GF-D8 (cell line): Measurements from ENCODE around the gene DAPK2.
"Not testable (repeated sequence)": the region's sequence is repeated elsewhere in the genome, so short reads cannot be mapped to it uniquely, and the experiment has no call there.

ENCODE experiments used
- DNase-seq: peaks from one replicate; lab custom pipeline; 2025; lab: John Stamatoyannopoulos, UW

The DAPK2 gene

DNA sequence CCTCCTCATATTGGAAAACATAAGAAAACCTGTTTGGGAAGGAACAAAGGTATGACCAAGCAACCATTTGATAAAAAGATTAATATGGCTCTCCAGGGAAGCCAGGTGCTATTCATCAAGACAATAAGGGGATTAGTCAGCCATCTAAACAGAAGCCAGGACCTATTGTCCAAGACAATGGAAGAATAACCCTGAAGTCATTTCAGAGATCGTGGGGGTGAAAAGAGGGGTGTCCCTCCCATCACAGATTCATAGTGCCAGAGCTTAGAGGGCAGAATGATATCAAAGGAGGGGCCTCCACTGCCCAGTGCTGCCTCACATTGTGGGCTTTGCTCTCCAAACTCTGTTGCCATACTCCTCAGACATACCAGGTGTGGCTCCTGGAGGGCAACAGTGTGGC lies 73.5 kb downstream of the DAPK2 start:
- DNase-seq, result no peak

DNA sequence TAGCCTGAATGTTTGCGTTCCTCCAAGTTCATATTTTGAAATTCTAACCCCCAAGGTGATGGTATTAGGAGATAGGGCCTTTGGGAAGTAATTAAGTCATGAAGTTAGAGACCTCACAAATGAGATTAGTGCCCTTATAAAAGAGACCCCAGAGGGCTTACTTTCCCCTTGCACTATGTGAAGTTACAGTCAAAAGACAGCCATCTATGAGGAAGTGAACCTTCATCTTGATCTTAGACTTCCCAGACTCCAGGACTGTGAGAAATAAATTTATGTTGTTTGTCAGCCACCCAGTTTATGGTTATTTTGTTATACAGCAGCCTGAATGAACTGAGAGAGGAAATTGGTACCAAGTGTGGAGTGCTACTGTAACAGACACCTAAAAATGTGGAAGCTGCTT lies 74.4 kb downstream of the DAPK2 start:
- DNase-seq, result no peak

DNA sequence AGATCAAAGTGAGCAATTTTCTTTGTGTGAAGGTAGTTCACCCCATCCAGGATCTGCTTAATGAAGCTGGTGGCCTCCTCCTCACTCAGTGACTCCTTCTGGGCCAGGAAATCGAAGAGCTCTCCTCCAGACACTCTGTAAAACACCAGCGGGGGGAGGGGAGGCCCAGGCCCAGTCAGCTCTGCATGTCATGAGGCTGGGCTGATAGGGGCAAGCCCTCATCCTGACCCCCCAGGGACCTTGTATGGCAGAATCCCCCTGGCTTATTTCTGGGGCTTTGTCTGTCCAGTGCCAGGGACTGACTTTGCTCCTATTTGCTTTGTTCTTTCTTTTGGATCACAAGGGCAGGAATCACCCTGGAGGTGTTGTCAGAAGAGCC lies 74.9 kb downstream of the DAPK2 start:
- no peak for DNase-seq

DNA sequence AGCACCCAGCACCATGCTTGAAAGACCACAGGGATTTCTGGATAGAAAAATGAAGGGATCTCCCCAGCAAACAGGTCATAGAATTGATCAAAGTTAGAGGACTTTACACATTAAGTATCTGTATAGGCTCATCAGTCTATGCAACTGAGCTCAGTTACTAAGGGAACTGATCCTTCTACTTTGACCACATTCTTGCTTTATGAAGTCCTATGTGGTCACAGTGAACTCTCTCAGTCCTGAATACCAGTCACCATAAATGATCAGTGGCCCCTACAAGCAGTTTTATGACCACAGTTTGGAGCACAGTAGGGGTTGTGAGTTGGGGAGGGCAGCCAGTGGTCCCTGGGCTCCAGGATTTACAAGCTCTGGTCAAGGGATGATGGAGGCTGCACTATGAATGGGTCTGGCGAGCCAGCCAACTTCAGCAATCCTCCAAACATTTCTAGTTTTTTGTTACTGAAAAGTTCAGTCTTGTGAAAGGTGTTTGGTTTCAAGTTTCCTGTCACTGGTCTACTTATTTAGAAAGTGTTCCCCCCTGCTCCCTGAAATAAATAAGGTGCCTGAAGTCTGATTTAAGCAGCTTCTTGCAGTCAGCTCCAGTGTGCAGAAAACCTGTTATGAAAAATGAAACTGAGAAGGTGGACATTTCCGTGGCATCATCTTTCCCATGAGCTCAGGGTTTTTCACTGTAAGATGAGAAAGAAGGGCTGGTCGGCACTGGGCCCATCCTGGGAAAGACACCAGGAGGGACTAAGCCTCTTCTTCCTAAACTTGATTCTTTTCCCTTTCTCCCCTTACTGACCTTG lies 75.5 kb downstream of the DAPK2 start:
- no peak for DNase-seq

DNA sequence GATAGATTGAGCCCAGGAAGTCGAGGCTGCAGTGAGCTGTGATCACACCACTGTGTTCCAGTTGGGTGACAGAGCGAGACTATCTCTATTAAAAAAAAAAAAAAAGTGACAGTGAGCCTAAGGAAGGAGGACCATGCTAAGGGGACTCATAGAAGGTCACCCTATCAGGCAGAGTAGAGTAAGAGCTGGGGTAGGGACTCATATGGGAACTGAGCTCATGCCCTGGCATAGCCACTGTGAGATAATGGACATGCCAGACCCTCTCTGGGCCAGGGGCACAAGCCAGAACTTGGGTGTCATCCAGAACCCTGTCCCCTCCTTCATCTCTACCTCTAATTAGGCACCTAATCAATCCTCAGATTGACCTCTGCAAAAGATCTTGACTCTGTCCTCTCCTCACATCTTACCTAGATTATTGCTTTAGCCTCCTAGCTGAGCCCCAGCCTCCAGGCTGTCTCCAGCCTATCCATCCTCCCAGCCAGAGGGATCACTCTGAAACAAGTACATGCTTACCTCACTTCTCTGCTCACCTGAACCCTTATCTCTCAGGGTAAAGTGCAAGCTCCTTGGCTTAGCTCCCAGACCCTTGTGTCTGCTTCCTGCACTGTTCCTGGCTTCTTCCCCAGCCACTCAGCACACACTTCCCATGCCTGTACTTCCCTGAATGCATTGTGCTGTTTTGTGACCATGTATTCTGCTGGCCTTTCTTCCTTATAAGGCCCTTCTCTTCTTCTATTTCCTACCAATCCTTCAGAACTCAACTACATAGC lies 76.4 kb downstream of the DAPK2 start:
- no peak for DNase-seq

DNA sequence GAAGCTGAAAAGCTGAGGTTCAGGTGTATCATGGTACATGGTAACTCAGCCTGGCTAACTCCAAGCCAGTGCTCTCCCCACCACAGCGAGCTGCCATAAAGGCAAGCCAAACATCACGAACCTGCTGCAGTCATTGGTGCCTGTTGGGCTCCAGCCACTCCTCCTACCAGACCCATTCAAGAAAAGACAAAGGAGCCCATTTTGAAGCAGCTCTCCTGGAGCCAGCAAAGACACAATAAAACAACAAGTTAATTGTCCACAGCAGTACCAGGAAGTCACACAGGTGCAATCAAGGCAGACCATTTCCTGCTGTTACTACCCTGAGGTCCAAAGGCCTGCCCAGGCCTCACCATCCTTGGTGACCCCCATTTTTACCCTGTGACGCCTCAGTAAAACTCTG lies 77.6 kb downstream of the DAPK2 start:
- no peak for DNase-seq

DNA sequence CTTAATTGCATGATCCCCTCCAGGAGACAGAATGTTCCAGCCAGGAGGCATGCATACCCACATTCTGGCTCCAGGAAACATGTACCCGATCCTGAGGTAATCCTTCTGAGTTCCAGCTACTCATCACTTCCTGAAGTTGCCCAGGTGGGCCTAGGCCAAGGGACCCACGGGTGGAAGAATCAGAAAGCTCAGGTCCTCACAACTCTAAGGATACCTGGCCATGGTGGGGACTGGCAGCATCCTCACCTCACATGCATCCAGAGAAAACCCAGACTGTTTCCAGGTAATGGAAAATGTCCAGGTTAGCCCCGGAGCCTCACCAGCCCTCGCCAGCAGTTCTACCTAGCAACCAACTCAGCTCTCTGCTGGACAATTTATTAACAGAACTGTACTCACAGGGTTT lies 78.2 kb downstream of the DAPK2 start:
- DNase-seq, result no peak

DNA sequence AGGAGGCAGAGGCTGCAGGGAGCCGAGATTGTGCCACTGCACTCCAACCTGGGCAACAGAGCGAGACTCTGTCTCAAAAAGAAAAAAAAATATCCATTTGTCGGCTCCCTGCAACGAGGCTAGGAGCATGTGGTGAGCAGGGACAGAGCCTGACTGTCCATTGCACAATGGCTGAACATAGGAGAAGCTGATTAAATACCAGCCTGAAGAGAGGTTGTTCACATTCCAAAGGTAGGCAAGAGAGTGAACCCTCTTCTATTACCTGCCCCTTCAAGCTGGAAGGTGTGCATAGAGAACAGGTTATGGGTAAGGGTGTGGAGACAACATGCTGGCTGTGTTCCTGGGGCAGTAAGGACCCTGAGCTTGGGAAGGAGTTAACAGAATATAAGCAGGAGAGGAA lies 78.7 kb downstream of the DAPK2 start:
- no peak for DNase-seq

DNA sequence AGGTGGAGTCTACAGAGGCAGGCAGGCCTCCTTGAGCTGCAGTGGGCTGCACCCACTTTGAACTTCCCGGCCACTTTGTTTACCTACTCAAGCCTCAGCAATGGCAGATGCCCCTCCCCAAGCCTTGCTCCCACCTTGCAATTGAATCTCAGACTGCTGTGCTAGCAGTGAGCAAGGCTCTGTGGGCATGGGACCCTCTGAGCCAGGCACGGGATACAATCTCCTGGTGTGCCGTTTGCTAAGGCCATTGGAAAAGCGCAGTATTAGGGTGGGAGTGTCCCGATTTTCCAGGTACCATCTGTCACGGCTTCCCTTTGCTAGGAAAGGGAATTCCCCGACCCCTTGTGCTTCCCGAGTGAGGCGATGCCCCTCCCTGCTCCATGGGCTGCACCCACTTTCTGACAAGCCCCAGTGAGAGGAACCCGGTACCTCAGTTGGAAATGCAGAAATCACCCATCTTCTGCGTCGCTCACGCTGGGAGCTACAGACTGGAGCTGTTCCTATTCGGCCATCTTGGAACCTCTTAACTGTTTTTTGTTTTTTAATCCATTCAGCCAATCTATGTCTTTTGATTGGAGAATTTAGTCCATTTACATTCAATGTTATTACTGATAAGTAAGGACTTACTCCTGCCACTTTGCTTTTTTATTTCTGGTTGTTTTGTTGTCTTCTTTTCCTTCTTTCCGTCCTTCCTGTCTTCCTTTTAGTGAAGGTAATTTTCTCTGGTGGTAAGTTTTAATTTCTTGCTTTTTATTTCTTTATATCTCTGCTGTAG lies 83.2 kb downstream of the DAPK2 start:
- not testable (repeated sequence) for DNase-seq

DNA sequence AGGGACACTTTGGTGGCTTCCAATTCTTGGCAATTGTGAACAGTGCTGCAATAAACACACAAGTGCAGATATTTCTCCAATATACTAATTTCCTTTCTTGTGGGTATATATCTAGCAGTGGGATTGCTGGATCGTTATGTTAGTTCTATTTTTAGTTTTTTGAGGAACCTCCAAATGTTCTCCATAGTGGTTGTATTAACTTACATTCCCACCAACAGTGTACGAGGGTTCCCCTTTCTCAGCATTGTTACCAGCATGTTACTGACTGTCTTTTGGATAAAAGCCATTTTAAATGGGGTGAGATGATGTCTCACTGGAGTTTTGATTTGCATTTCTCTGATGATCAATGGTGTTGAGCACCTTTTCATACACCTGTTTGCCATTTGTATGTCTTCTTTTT lies 92.8 kb downstream of the DAPK2 start:
- no peak for DNase-seq

DNA sequence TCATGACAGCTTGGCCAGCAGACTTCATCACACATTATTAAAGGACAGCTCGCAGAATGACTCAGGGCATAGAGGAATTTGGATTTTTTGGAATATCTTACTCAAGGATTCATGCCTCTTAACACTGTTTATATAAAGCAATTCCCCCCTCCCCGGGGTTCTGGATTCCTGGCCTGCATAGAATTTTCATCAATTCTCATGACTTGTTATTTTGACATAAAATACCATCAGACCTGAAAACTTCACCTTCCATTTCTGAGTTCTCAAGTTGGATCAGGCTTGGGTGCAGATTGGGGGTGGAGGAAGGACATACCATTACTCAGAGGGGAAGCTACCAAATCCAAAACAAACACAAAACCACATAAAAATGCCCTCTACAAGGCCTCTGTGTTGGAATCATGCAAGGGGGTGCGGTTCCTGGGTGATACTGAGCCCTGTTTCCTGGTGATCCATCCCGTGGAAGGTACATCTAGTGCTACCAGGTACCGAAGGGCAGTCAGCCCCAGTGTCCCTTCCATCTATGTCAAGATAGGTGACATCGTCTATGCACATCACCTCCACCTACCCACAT lies 95.3 kb downstream of the DAPK2 start:
- no peak for DNase-seq

DNA sequence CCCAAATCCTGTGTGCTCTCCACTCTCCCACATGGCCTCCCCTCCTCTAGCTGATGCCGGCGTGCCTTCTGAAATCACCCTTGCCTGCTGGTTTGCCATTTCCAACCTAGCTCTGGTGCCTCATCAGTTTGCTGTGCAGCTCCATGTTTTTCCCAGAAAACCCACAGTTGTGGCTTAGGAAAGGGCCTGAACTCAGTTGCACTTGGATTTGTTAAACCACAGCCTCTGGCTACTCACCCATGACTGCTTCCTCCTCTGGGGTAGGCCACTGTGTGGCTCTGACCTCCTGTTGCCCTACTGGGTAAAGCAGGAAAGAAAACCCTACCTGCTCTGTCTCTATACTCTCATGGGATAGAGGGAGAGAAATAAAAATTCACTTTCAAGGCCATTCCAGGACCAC lies 97.3 kb downstream of the DAPK2 start:
- DNase-seq, result peak; percentile 5

DNA sequence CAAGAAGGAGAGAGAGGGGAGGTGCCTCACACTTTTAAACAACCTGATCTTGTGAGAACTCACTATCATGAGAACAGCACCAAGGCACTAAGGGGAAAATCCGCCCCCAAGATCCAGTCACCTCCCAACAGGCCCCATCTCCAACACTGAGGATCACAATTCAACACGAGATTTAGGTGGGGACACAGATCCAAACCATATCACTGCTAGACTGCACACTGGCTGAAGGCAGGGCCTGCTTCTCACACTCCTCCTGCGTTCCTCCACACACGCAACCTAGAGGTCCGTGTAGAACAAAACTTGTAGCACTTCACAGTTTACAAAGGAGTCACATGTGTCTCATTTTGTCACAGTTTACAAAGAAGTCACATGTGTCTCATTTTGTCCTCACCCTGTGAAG lies 97.8 kb downstream of the DAPK2 start:
- no peak for DNase-seq

DNA sequence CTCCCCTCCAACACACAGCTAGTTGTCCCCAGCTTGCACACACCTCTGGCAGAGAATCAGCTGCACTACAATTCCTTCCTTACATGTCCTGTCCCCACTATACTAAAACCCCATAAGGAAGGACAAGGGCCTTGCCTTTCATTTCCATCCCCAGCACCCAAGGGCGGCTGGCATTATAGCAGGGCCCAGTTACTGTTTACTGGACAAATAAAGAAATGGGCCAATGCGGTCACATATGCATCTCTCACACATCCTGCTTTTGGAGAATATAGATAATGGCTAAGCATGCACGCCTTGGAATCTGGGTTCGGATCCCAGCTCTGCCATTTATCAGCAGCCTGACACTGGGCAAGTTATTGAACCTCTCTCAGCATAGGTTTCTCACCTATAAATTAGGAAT lies 99.1 kb downstream of the DAPK2 start:
- DNase-seq, result no peak

DNA sequence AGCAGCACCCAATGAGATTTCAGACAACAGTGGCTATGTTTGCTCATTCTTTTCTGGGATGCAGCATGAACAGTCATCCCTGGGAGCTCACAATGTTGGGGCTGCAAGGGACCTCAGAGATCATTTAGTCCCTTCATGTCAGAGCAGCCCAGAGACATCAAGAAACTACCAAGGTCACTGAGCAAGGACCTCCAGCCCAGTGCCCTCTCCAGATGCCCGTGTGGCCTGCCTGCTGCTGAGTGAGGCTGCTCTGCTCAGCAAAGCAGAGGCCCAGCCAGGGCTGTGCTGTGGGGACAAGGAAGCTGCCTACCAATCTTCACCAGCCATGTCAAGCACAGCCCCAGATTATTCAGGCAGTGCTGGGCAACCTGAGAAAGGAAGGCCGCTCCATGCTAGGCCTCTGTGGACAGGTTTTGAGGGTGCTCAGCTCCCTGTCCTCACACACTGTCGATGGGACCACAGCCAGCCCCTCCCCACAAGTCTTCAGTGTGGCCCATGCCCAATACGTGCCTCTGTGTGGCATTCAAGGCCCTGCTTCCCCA lies 99.7 kb downstream of the DAPK2 start:
- DNase-seq, result no peak

DNA sequence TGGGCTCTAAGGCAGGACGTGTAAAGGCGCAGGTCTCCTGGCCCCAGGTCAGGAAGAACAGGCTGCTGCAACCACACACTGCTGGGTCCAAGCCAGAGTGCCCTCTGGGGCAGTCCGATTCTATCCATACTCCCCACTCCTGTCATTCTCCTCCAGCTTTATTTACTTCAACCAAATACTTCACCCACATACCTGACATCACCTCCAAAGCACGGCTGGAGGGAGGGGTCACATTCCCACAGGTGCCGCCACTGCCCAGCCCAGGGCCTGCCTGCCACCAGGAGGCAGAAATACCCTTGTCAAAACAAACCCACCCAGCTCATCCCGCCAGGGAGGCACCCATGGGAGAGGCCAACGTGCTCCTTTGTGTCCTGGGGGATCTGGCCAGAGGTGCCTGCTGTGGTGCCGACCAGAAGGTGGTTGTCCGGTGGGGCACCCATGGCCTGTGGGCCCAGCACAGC lies 100.4 kb downstream of the DAPK2 start:
- DNase-seq, result no peak

DNA sequence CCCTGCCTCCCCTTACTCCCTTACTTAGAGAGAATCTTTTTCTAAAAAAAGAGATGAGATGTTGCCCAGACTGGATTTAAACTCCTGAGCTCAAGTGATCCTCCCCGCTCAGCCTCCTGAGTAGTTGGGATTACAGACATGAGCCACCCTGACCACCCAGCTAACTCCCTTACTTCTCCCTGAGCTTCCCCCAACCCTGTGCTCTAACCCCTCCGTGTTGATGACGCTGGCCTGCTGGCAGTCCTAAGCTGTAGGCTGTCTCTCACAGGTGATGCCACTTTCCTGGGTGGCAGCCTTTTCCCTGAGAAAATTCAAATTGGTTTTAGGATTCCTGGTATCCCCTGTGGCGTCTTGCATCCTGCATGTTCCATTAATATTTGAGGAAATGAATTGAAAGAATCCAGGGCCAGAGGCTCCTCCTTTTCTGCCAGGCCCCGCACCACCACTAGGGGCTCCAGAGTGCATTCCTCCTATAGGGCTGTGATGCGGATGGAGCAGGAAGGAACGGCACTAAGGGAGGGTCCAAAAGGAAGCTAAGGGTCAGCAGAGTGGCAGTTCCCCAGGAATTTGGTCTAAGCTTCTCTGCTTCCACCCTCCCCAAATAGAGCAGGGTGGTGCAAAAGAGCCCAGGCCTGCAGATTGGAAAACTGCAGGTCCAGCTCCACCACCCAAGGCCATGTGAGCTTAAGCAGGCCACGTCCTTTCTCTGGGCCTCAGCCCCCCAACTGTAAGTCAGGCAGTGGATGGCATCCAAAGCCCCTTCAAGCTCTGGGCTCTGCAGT lies 101.1 kb downstream of the DAPK2 start:
- no peak for DNase-seq

DNA sequence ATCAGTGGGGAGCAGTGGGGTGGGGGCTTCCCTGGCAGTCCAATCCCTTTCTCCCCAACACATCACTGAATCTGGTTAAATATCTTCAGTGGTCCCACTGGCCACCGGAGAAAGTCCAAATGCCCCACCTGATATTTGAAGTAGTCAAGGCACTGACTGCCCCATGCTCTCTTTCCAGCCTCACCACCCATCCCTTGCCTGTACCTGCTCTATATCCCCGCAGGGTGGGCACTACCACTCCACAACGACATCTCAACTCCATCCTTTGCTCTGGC lies 101.7 kb downstream of the DAPK2 start:
- DNase-seq, result no peak

DNA sequence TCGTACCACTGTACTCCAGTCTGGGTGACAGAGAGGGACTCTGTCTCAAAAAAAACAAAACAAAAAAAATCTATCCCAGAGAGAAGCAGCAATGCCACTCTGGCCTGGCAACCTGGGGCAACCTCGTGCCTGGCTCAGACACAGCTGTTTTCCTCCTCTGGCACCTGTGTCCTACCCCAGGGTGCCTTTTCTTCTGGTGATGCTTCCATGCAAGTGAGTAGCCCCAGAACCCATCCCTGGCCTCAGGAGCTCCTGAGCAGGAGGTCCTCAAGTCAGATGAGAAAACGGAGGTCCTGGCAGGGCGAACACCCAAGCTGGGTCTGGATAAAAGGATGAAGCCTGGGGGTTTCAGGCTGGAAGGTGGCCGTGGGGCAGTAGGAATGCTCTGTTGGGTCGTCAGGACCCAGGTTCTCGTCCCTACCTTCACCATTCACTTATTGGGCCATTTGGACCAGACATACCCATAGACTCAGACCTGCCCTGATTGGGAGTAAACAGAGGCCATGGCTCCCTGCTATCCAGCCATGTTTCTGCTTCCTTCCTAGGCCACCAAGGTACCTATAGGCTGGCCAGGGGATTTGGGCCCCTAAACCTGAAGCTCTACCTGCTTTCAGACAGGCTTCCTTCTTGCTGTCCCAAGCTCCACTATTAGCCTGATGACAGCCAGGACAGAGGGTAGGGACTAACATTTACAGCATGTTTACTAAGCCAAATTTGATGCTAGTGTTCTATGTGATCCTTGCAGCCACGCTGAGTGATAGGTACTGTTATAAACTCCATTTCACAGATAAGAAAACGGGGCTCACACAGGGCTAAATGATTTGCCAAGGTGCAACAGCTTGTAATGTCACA lies 102.2 kb downstream of the DAPK2 start:
- DNase-seq, result no peak

DNA sequence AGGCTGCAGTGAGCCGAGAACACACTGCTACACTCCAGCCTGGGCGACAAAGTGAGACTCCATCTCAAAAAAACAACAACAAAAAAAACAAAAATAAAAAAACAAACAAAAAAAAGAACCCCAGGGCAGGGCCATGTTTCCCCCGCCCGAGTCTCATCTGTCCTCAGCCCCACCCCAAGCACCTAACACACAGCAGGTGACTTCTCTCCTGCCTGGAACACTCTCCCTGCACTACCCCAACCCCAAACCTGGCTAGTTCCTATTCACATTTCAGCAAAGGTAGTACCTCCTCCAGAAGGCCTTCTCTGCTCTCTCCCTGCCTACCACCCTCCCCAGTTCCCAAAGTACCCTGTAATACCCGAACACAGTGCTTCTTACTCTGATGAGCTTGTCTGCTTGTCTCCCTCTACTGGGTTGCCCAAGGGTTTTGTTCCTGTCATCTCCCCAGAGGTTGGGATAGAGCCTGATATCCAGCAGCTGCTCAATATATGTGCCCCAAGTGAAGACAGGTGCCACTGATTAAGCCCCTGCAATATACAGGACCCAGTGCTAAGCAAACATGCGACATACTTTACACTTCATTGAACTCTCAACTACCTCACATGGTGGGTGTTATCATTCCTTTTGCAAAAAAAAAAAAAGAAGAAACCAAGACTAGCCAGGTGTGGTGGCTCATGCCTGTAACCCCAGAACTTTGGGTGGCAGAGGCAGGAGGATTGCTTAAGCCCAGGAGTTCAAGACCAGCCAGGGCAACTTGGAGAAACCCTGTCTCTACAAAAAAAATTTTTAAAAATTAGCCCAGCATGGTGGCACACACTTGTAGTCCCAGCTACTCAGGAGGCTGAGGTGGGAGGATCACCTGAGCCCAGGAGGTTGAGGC lies 103.6 kb downstream of the DAPK2 start:
- DNase-seq, result no peak
